Measurements from ENCODE around the gene TPCN1. TPM values are rescaled to one million over a fixed set of nuclear protein-coding genes. Genes with fewer than 3 reads are reported as not detected.
"Not testable (repeated sequence)": the region's sequence is repeated elsewhere in the genome, so short reads cannot be mapped to it uniquely, and the experiment has no call there.

Gene TPCN1
- total RNA-seq, 1 donor from 2014 or later = 153 TPM

GRCh38 chr12:113203852-113204760 lies 17.2 kb upstream of the TPCN1 start:
- DNase-seq = no peak

GRCh38 chr12:113204804-113205203 lies 16.5 kb upstream of the TPCN1 start:
- no peaks in the 10 kb centered on the region for H3K27me3 ChIP-seq (ENCODE audit: low read depth)
- H3K9me3 ChIP-seq (replicated peaks) = no peaks in the 10 kb centered on the region
- no peak overlapping the region for H3K4me3 ChIP-seq
- no peak for TF ChIP-seq CTCF (IDR thresholded peaks at IDR 0.05; ENCODE audit: borderline replicate concordance)
- H3K4me1 ChIP-seq = peaks cover 36% of the 10 kb centered on the region
- intact Hi-C loops (cut with micrococcal nuclease) = no loop called here
- no peak for DNase-seq
- no peaks in the 10 kb centered on the region for H3K36me3 ChIP-seq
- H3K27ac ChIP-seq (replicated peaks) = no peak overlapping the region

More at GRCh38 chr12:113203852-113204760, 17.2 kb upstream of the TPCN1 start:
- H3K4me1 ChIP-seq = peaks cover 33% of the 10 kb centered on the region
- no peaks in the 10 kb centered on the region for H3K36me3 ChIP-seq
- no peak overlapping the region for H3K27ac ChIP-seq (replicated peaks)
- H3K9me3 ChIP-seq (replicated peaks) = no peaks in the 10 kb centered on the region
- intact Hi-C loops (cut with micrococcal nuclease) = no loop called here
- TF ChIP-seq CTCF (IDR thresholded peaks at IDR 0.05; ENCODE audit: borderline replicate concordance) = no peak
- H3K4me3 ChIP-seq = no peak overlapping the region
- no peaks in the 10 kb centered on the region for H3K27me3 ChIP-seq (ENCODE audit: low read depth)

- intact Hi-C loops (cut with micrococcal nuclease); H3K27ac ChIP-seq (replicated peaks): not testable (repeated sequence)
- H3K4me1 ChIP-seq = peaks cover 31% of the 10 kb centered on the region
Measured at GRCh38 chr12:113206802-113207201, 14.5 kb upstream of the TPCN1 start.

GRCh38 chr12:113207613-113208040 lies 13.6 kb upstream of the TPCN1 start:
- Histone ChIP-seq H3K27ac (replicated peaks) (peak overlapping the region; percentile 72), H3K4me1 (peaks cover 33% of the 10 kb centered on the region), H3K36me3 (no peaks in the 10 kb centered on the region), H3K4me3 (no peak overlapping the region), H3K9me3 (replicated peaks) (no peaks in the 10 kb centered on the region), H3K27me3 (ENCODE audit: low read depth) (no peaks in the 10 kb centered on the region)
- DNase-seq = no peak
- intact Hi-C loops (cut with micrococcal nuclease) = no loop called here
- TF ChIP-seq CTCF (IDR thresholded peaks at IDR 0.05; ENCODE audit: borderline replicate concordance) = no peak

More at GRCh38 chr12:113206802-113207201, 14.5 kb upstream of the TPCN1 start:
- not testable (repeated sequence) for H3K36me3 ChIP-seq; H3K4me3 ChIP-seq; DNase-seq; H3K27me3 ChIP-seq (ENCODE audit: low read depth); H3K9me3 ChIP-seq (replicated peaks)

GRCh38 chr12:113208041-113208934 lies 13.0 kb upstream of the TPCN1 start:
- no peaks in the 10 kb centered on the region for H3K27me3 ChIP-seq (ENCODE audit: low read depth)
- no peak for TF ChIP-seq CTCF (IDR thresholded peaks at IDR 0.05; ENCODE audit: borderline replicate concordance)
- peak; percentile 38 for DNase-seq
- peak overlapping the region; percentile 72 for H3K27ac ChIP-seq (replicated peaks)
- no peaks in the 10 kb centered on the region for H3K36me3 ChIP-seq
- H3K4me3 ChIP-seq = no peak overlapping the region
- peaks cover 33% of the 10 kb centered on the region for H3K4me1 ChIP-seq
- H3K9me3 ChIP-seq (replicated peaks) = no peaks in the 10 kb centered on the region
- intact Hi-C loops (cut with micrococcal nuclease) = no loop called here
